Measurements from ENCODE around the gene PCYT1B. TPM values are rescaled to one million over a fixed set of nuclear protein-coding genes. Genes with fewer than 3 reads are reported as not detected.

PCYT1B gene
- total and polyA plus RNA-seq, 2 donors (not counting 1 experiment from before 2014, with no cell fraction given): not detected

- CTCF ChIA-PET: no interaction called here
These were observed 44.0 kb downstream of the PCYT1B start for GRCh38 chrX:24603191-24603590.

GRCh38 chrX:24601858-24602257 lies 45.3 kb downstream of the PCYT1B start:
- no peaks in the 10 kb centered on the region for H3K27me3 ChIP-seq (replicated peaks in 1 of 4; ENCODE audit: control extremely low read depth in 1 of 4, control insufficient read depth in 3 of 4, insufficient read depth in 4 of 4, low read length in 3 of 4)
- no peak overlapping the region for H3K27ac ChIP-seq (ENCODE audit: low read length in 2 of 2)
- H3K79me2 ChIP-seq (ENCODE audit: control insufficient read depth, insufficient read depth, low read length): no peaks in the 10 kb centered on the region
- no peak overlapping the region for H2AFZ ChIP-seq (ENCODE audit: insufficient read depth, low read depth, low read length, poor library complexity, severe bottlenecking)
- ChIA-PET CTCF (no interaction called here), POLR2A (no interaction called here)
- no peaks in the 10 kb centered on the region for H3K9me3 ChIP-seq (ENCODE audit: control extremely low read depth in 1 of 3, control insufficient read depth in 2 of 3, insufficient read depth in 1 of 3, low read length in 2 of 3)
- Mint-ChIP-seq H3K4me3 (no peak overlapping the region), H3K27me3 (peaks cover 11% of the 10 kb centered on the region), H3K9me3 (ENCODE audit: insufficient read depth) (no peaks in the 10 kb centered on the region), H3K27ac (no peak overlapping the region), H3K4me1 (no peaks in the 10 kb centered on the region)
- H3K9ac ChIP-seq (ENCODE audit: low read length): no peak overlapping the region
- intact Hi-C loops (cut with micrococcal nuclease): no loop called here
- ATAC-seq (ENCODE audit: low read depth) (no peak), DNase-seq (no peak)
- WGBS (ENCODE audit: insufficient coverage): no CpG with 5 or more reads among the region's 4 CpGs
- no peaks in the 10 kb centered on the region for H3K4me1 ChIP-seq (ENCODE audit: control insufficient read depth in 2 of 2, insufficient read depth in 2 of 2, low read length in 2 of 2)
- H4K20me1 ChIP-seq (ENCODE audit: control insufficient read depth, insufficient read depth, low read length, poor library complexity, severe bottlenecking): no peaks in the 10 kb centered on the region
- TF ChIP-seq CTCF (IDR thresholded peaks at IDR 0.05): no peak
- no peak for TF ChIP-seq EZH2 (IDR thresholded peaks at IDR 0.05; ENCODE audit: borderline replicate concordance, insufficient read depth, low read depth, low read length, poor library complexity, severe bottlenecking)
- H3K4me3 ChIP-seq (ENCODE audit: control extremely low read depth in 1 of 5, extremely low read depth in 1 of 5, insufficient read depth in 1 of 5, low read depth in 2 of 5, low read length in 4 of 5): no peak overlapping the region
- H3K36me3 ChIP-seq (replicated peaks in 1 of 2; ENCODE audit: control extremely low read depth in 1 of 2, control insufficient read depth in 1 of 2, extremely low read depth in 1 of 2, insufficient read depth in 2 of 2, low read length in 1 of 2): no peaks in the 10 kb centered on the region
- no peak overlapping the region for H3K4me2 ChIP-seq (replicated peaks; ENCODE audit: low read depth, low read length, poor library complexity, severe bottlenecking)

More at GRCh38 chrX:24603191-24603590, 44.0 kb downstream of the PCYT1B start:
- Histone ChIP-seq H3K4me2 (replicated peaks; ENCODE audit: low read depth, low read length, poor library complexity, severe bottlenecking) (no peak overlapping the region), H3K36me3 (replicated peaks in 1 of 2; ENCODE audit: control extremely low read depth in 1 of 2, control insufficient read depth in 1 of 2, extremely low read depth in 1 of 2, insufficient read depth in 2 of 2, low read length in 1 of 2) (no peaks in the 10 kb centered on the region), H2AFZ (ENCODE audit: insufficient read depth, low read depth, low read length, poor library complexity, severe bottlenecking) (no peak overlapping the region), H3K9me3 (ENCODE audit: control extremely low read depth in 1 of 3, control insufficient read depth in 2 of 3, insufficient read depth in 1 of 3, low read length in 2 of 3) (no peaks in the 10 kb centered on the region), H3K4me3 (ENCODE audit: control extremely low read depth in 1 of 5, extremely low read depth in 1 of 5, insufficient read depth in 1 of 5, low read depth in 2 of 5, low read length in 4 of 5) (no peak overlapping the region), H3K27ac (ENCODE audit: low read length in 2 of 2) (no peak overlapping the region), H4K20me1 (ENCODE audit: control insufficient read depth, insufficient read depth, low read length, poor library complexity, severe bottlenecking) (no peaks in the 10 kb centered on the region), H3K27me3 (replicated peaks in 1 of 4; ENCODE audit: control extremely low read depth in 1 of 4, control insufficient read depth in 3 of 4, insufficient read depth in 4 of 4, low read length in 3 of 4) (no peaks in the 10 kb centered on the region), H3K79me2 (ENCODE audit: control insufficient read depth, insufficient read depth, low read length) (no peaks in the 10 kb centered on the region), H3K4me1 (ENCODE audit: control insufficient read depth in 2 of 2, insufficient read depth in 2 of 2, low read length in 2 of 2) (no peaks in the 10 kb centered on the region), H3K9ac (ENCODE audit: low read length) (no peak overlapping the region)
- peaks cover 11% of the 10 kb centered on the region for H3K27me3 Mint-ChIP-seq
- DNase-seq: no peak
- POLR2A ChIA-PET: no interaction called here
- no peak for ATAC-seq (ENCODE audit: low read depth)
- no peak for TF ChIP-seq EZH2 (IDR thresholded peaks at IDR 0.05; ENCODE audit: borderline replicate concordance, insufficient read depth, low read depth, low read length, poor library complexity, severe bottlenecking)
- intact Hi-C loops (cut with micrococcal nuclease): no loop called here
- no peaks in the 10 kb centered on the region for H3K4me1 Mint-ChIP-seq
- no peak overlapping the region for H3K4me3 Mint-ChIP-seq
- H3K27ac Mint-ChIP-seq: no peak overlapping the region
- WGBS (ENCODE audit: insufficient coverage): no CpG with 5 or more reads among the region's 1 CpG
- H3K9me3 Mint-ChIP-seq (ENCODE audit: insufficient read depth): no peaks in the 10 kb centered on the region

Data from B cell (primary cell).